GM18498 (cell line): ENCODE measurements around the gene KRT7.

ENCODE experiments used
- ATAC-seq: cut with Tn5 transposase; IDR thresholded peaks from one replicate; pipeline ENCODE4 v1.9.1; 2021; ENCODE audit warnings: mild to moderate bottlenecking, moderate library complexity; ENCODE audit not compliant: unreplicated experiment

Gene KRT7

GRCh38 chr12:52211716-52212585 is 21.1 kb upstream of the KRT7 start:
- ATAC-seq = no peak

- no peak for ATAC-seq
Measured at GRCh38 chr12:52212701-52213563, 20.1 kb upstream of the KRT7 start.

GRCh38 chr12:52213564-52214420 is 19.3 kb upstream of the KRT7 start:
- peak; percentile 52 for ATAC-seq

- no peak for ATAC-seq
Measured at GRCh38 chr12:52214421-52214802, 18.6 kb upstream of the KRT7 start.

- ATAC-seq = no peak
Measured at GRCh38 chr12:52215587-52216031, 17.4 kb upstream of the KRT7 start.

- no peak for ATAC-seq
Measured at GRCh38 chr12:52216100-52216499, 16.9 kb upstream of the KRT7 start.

- ATAC-seq = no peak
Measured at GRCh38 chr12:52216807-52217206, 16.2 kb upstream of the KRT7 start.

GRCh38 chr12:52217223-52217622 is 15.8 kb upstream of the KRT7 start:
- ATAC-seq = no peak

- ATAC-seq = no peak
Measured at GRCh38 chr12:52218001-52218400, 15.0 kb upstream of the KRT7 start.

GRCh38 chr12:52220477-52220876 is 12.6 kb upstream of the KRT7 start:
- ATAC-seq = no peak

GRCh38 chr12:52221070-52221781 is 11.8 kb upstream of the KRT7 start:
- ATAC-seq = no peak

GRCh38 chr12:52221912-52222457 is 11.1 kb upstream of the KRT7 start:
- no peak for ATAC-seq

GRCh38 chr12:52222692-52223091 is 10.4 kb upstream of the KRT7 start:
- no peak for ATAC-seq

GRCh38 chr12:52223406-52224039 is 9.5 kb upstream of the KRT7 start:
- no peak for ATAC-seq

- no peak for ATAC-seq
Measured at GRCh38 chr12:52224151-52224550, 8.9 kb upstream of the KRT7 start.

GRCh38 chr12:52225752-52226151 is 7.3 kb upstream of the KRT7 start:
- no peak for ATAC-seq

- no peak for ATAC-seq
Measured at GRCh38 chr12:52226446-52226845, 6.6 kb upstream of the KRT7 start.

- no peak for ATAC-seq
Measured at GRCh38 chr12:52227606-52228166, 5.4 kb upstream of the KRT7 start.

GRCh38 chr12:52228366-52228765 is 4.7 kb upstream of the KRT7 start:
- ATAC-seq = no peak
